SKM-1 treated with dmso at 0.1 percent for 144 hours (cell line): ENCODE measurements around the gene TMEM181.

Source experiments
- DNase-seq: peaks from one replicate; lab custom pipeline; 2025; ENCODE audit not compliant: unreplicated experiment; lab: John Stamatoyannopoulos, UW

TMEM181 gene

GRCh38 chr6:158684311-158684710 lies 124.4 kb downstream of the TMEM181 start:
- no peak for DNase-seq

- no peak for DNase-seq
Measured at GRCh38 chr6:158684745-158685324, 124.9 kb downstream of the TMEM181 start.
